Measurements from ENCODE around the gene KDM4B.
"Not testable (repeated sequence)": the region's sequence is repeated elsewhere in the genome, so short reads cannot be mapped to it uniquely, and the experiment has no call there.

KDM4B gene

DNA sequence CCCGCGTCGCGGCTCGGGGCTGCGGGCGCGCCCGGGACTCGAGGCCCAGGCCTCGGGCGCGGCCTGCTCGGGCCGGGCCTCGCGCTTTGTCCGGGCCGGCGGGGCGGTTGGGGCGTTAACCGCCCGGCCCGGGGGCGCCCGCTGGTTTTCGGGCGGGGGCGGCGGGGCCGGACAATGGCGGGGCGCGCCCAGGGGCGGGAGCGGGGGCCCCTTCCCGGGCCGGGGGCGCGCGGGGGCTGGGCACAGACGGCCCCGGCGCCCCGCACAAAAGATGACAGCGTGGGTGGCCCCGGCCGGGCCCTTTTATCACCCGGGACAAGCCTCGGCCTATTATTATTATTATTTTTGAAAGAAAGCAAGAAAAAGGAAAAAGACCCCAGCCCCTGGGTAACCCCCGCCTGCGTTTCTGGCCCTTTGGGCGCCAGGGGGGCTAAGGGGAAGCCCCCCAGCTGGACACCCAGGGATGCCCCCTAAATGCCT, 419 bp downstream of the KDM4B start:
- DNase-seq: no peak

GRCh38 chr19:4969772-4970531, 1.0 kb downstream of the KDM4B start:
- DNase-seq: peak; percentile 60

- peak; percentile 40 for DNase-seq
Measured at GRCh38 chr19:4970558-4971423, 1.9 kb downstream of the KDM4B start.

DNA sequence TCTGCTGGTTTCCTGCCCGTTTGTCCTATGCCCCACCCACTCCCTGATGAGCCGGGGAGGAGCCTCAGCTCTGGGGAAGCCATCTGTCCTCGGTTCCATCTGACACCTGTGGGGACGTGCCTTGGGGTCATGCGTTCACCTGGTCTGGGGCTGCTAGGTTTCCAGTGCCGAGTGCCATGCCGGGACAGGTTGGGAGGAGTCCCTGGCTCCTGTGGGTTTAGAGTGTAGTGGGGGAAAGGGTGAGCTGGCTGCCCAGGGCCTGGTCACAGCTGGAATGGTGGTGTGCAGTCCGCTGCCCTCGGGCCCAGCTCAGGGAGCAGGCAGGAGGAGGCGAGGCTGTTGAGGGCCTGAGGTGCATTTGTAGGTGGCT, 2.5 kb downstream of the KDM4B start:
- peak; percentile 72 for DNase-seq

DNA sequence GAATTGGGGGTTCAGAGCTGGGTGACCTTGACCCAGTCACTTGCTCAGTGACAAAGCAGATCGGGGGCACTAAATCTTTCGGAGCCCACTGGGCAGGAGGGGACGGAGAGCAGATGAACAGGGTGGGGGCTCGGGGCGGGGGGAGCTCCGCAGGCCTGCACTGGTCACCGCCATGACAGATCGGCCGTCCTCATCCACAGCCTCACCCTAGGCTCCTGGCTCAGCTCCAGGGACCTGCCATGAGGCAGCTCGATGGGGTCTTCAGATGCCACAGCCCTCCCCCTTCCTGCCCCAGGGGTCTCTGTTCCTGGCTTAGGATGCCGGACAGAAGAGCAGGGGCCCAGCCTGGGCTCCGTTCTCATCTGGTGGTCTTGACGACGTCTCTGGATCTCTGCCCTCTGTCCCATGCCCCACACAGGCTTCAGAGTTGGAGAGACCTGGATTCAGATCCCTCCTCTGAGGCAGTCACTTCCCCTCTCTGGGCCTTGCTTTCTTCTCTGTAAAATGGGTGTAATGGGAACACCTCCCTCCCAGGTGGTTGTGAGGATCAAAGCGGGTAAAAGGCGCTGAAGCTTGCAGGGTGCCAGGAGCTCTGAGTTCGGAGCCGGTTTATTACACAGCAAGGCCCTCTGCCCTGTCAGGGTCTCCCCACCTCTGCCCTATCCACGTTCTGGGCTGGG, 3.0 kb downstream of the KDM4B start:
- no peak for DNase-seq

DNA sequence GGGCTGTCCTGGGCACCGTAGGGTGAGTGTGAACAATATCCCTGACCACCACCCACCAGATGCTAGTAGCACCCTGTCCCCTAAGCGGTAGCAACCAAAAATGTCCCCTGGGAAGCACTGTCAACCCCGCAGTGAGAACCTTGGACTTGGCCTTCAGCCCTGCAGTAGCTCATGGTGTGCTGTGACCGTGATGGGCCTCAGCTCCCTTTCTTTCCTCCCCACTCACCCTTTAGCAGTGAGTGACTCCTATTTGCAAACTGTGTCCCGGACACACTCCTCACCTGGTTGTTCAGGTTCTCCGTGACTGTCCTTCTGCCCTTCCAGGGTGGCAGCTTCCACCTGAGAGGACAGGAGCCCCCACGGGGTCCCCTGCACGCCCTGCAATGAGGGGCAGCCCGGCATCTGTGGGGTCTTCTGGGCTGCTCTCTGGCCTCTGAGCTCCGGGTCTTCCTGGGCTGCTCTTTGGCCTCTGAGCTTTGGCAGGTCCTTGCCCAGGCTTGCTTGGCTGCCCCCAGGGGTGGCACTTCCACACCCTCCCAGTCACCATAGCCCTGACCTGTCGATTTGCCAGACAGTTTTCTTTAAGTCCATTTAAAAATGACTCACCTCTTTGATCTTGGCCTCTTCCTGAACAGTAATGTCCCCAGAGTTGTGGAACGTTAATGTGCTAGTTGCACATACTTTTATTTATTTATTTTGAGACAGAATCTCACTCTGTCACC, 3.8 kb downstream of the KDM4B start:
- DNase-seq: no peak

DNA sequence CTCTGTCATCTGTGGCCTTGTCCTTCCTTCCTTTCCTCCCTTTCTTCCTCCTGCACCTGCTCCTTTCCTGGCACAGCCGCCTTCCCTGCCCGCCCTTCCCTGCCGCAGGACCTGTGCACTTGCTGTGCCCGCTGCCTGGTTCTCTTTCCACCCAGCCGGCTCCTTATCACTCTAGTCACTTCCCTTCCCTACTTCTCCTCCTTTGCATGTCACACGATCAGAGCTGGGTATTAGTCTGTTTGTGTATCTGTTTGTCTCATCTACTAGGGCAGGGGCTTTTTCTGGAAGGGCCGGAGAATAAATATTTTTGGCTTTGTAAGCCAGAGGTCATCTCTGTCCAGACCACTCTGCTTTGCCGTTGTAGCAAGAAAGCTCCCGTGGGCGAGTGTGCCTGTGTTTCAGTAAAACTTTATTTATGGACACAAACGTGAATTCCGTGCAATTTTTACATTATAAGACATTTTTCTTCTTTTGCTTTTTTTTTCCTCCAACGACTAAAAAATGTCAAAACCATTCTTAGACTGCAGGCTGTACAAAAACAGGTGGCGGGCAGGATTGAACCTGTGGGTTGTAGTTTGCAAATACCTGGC, 6.1 kb downstream of the KDM4B start:
- DNase-seq: peak; percentile 65

- not testable (repeated sequence) for DNase-seq
Measured at GRCh38 chr19:4975601-4976000, 6.7 kb downstream of the KDM4B start.

- peak; percentile 91 for DNase-seq
Measured at GRCh38 chr19:4976401-4977298, 7.7 kb downstream of the KDM4B start.

DNA sequence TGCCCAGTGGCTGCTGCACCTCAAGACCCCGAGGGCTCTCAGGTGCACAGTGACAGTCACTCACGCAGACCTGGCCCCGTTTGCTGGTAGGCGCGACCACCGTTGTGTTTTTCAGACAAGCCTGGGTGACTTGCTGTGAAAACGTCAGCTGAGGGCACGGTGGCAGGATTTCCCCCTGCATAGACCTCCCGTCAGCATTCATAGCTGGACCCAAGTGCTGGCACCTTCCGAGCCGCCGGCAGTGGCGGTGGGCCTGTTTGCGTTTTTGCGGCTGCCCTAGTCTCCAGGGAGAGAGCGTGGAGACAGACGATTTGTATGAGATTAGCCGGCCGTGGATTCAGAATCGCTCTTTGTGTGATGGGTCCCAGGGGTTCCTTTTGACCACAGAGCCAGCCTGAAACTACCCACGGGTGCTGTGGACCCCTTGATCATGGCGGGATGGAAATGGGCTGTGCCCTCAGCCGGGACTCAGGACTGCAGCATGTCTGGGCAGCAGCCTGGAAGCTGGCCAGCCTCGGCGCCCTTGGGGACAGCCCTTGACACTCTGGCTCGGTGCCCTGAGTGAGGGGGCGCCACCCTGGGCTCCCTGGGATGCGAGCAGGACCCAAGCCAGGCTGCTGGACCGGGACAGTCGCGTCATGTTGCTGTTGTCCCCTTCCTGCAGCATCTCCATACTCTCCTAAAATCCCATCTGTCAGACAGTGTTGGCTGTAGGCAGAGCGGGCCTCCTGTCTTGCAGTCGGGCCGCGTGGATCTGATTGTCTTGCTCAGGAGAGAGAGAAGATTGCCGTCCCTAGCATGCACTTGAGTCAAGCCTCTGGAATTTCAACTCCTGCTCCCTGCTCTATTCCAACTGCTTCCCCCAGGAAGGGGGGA, 8.6 kb downstream of the KDM4B start:
- DNase-seq: no peak

GRCh38 chr19:4979211-4979807, 10.4 kb downstream of the KDM4B start:
- no peak for DNase-seq

DNA sequence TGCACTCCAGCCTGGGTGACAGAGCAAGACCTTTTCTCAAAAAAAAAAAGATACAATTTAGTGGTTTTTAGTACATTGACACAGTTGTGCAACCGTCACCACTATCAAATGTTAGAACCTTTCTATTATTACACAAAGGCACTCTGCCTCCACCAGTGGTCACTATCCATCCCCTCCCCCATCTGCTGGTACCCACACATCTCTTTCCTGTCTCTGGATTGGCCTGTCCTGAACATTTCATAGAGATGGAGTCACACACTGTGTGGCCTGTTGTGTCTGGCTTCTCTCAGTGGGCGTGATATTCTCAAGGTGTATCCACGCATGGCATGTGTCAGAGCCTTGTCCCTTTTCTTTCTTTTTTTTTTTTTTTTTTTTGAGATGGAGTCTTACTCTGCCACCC, 11.2 kb downstream of the KDM4B start:
- DNase-seq: peak; percentile 73

DNA sequence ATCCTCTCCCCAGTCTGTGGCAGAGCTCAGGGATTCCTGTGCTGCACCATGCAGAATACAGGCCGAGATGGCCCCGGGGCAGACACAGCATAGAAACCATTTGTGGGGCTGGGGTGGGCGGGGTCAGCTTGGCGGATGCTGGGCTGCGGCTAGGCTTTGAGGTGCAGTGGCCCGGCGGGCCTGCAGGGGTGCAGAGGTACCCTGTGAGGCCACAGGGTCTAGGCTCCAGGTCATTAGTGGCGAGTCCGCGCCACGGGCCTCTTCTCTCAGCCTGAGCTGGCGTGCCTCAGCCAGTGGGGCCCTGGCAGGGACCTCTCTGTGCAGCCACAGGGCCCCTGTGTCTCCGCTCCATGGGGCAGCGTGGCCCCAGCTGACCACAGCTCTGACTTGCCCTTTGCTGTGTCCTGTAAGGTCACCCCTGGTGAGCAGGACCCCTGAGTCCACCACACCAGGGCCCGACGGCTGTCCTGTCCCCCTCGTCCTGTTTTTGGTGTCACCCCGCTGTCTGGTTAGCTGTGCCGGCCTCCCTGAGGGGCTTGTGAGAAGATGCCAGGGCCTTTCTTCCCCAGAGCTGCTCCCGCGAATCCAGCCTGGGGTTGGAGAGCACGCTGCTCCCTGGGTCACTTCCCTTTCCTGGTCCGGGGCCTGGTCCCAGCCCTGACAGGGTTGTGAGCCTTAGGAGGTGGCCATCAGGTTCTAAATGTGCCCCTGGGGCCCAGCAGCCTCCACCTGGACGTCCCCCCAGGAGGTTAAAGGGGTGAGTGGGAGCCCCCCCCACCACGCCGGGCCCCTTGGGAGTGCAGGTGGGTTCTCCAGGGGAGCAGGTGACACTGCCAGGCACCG, 12.1 kb downstream of the KDM4B start:
- DNase-seq: no peak

DNA sequence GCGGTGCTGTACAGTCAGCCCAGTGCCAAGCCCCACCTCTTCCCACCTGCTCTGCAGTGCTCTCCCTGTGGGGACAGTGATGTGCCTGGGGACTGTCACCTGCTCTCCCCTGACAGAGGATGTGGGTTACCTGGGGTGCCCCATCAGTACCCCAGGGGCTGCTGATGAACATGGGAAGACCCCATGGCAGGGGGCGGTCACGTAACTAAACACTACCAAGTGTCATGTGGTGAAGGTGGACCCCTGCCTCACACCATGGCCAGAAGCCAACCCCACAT, 12.7 kb downstream of the KDM4B start:
- DNase-seq: no peak

- no peak for DNase-seq
Measured at GRCh38 chr19:4983346-4984105, 14.6 kb downstream of the KDM4B start.

DNA sequence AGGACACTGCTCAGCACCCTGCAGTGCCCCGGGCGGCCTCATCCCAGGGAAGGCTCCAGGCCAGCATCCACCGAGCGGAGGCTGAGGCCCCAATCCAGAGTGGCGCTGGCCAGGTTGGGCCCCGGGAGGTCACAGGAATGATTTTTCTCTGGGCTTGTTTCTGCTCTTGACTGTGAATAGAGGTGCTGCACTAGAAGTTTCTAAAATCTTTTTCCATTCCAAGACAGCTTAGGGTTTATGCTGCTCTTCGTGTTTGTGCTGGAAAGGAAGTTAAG, 15.1 kb downstream of the KDM4B start:
- DNase-seq: no peak

GRCh38 chr19:4984438-4984990, 15.6 kb downstream of the KDM4B start:
- no peak for DNase-seq

DNA sequence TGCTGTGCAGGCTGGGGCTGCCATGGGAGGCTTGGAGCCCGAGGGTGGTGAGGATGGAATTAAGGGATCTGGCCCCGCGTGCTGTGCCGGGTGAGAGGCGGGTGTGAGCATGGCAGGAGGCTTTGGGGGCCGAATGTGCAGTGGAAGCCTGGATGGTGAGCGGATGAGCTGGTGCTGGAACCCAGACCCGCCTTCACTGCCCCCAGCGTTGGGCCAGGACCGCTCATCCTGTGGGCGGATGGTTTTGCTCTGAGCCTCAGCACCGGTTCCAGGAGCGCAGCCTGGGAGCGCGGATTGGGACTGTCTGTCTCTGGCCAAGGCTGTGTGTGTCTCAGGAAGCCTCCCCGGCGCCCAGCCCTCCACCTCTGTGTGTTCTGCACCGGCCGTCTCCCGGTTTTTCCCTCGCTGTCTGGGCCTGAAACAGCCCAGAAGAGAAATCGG, 16.7 kb downstream of the KDM4B start:
- DNase-seq: no peak
